ENCODE results near the gene MAPKBP1.

DNA sequence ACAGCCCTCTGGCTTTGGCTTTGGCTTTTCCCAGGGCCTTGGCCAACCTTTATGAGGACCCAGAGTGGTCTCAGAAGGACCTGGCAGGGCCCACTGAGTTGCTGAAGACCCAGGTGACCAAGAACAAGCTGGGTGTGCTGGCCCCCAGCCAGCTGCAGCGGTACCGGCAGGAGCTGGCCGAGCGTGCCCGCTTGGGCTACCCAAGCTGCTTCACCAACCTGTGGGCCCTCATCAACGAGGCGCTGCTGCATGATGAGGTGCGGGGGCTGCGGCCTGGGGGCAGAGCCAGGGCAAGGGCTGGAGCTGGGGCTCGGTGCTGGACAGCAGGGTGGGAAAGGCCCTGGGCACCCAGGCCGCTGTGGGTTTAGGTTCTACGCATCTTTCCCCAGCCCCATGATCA lies 70.5 kb downstream of the MAPKBP1 start:
- TF ChIP-seq, protein P1, sequence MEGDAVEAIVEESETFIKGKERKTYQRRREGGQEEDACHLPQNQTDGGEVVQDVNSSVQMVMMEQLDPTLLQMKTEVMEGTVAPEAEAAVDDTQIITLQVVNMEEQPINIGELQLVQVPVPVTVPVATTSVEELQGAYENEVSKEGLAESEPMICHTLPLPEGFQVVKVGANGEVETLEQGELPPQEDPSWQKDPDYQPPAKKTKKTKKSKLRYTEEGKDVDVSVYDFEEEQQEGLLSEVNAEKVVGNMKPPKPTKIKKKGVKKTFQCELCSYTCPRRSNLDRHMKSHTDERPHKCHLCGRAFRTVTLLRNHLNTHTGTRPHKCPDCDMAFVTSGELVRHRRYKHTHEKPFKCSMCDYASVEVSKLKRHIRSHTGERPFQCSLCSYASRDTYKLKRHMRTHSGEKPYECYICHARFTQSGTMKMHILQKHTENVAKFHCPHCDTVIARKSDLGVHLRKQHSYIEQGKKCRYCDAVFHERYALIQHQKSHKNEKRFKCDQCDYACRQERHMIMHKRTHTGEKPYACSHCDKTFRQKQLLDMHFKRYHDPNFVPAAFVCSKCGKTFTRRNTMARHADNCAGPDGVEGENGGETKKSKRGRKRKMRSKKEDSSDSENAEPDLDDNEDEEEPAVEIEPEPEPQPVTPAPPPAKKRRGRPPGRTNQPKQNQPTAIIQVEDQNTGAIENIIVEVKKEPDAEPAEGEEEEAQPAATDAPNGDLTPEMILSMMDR (IDR thresholded peaks at IDR 0.05; ENCODE audit: low read length): no peak
- TF ChIP-seq EZH2phosphoT487 (IDR thresholded peaks at IDR 0.05; ENCODE audit: low read length): no peak

All from MM.1S (cell line).